ENCODE measurements around the gene INCENP.

INCENP gene

DNA sequence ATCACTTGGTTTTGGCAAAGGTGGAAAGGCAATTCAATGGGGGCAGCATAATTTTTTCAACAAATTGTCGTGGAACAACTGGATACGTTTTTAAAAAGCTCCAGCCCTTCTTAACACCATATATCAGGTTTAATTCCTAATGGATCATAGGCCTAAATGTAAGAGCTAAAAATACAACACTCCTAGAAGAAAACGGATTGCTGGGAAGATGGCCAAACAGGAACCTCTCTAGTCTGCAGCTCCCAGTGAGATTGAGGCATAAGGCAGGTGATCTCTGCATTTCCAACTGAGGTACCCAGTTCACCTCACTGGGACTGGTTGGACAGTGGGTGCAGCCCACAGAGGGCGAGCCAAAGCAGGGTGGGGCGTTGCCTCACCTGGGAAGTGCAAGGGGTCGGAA lies 33.8 kb downstream of the INCENP start:
- Histone ChIP-seq H3K4me1 (ENCODE audit: insufficient read depth, low read length, severe bottlenecking) (no peaks in the 10 kb centered on the region), H3K27me3 (ENCODE audit: insufficient read depth, low read length) (no peaks in the 10 kb centered on the region), H3K27ac (ENCODE audit: low read depth, low read length, poor library complexity, severe bottlenecking) (no peak overlapping the region), H3K36me3 (ENCODE audit: insufficient read depth, low read length) (peaks cover 9% of the 10 kb centered on the region), H3K9me3 (ENCODE audit: low read length) (no peaks in the 10 kb centered on the region), H3F3A (ENCODE audit: insufficient read depth, low read length) (no peaks in the 10 kb centered on the region), H3K79me2 (ENCODE audit: insufficient read depth, low read length) (no peaks in the 10 kb centered on the region), H3K4me2 (ENCODE audit: low read length) (no peak overlapping the region), H3K4me3 (ENCODE audit: low read depth, low read length, poor library complexity, severe bottlenecking) (no peak overlapping the region), H2AFZ (ENCODE audit: low read length) (no peak overlapping the region), H4K20me1 (ENCODE audit: insufficient read depth, low read length) (no peaks in the 10 kb centered on the region), H3K9ac (ENCODE audit: low read length) (no peak overlapping the region), H3K9me2 (ENCODE audit: low read depth, low read length) (no peaks in the 10 kb centered on the region)
- no peak for TF ChIP-seq EZH2 (IDR thresholded peaks at IDR 0.05; ENCODE audit: borderline replicate concordance, low read length)
- TF ChIP-seq, protein P1, sequence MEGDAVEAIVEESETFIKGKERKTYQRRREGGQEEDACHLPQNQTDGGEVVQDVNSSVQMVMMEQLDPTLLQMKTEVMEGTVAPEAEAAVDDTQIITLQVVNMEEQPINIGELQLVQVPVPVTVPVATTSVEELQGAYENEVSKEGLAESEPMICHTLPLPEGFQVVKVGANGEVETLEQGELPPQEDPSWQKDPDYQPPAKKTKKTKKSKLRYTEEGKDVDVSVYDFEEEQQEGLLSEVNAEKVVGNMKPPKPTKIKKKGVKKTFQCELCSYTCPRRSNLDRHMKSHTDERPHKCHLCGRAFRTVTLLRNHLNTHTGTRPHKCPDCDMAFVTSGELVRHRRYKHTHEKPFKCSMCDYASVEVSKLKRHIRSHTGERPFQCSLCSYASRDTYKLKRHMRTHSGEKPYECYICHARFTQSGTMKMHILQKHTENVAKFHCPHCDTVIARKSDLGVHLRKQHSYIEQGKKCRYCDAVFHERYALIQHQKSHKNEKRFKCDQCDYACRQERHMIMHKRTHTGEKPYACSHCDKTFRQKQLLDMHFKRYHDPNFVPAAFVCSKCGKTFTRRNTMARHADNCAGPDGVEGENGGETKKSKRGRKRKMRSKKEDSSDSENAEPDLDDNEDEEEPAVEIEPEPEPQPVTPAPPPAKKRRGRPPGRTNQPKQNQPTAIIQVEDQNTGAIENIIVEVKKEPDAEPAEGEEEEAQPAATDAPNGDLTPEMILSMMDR (IDR thresholded peaks at IDR 0.05; ENCODE audit: low read length): no peak

DNA sequence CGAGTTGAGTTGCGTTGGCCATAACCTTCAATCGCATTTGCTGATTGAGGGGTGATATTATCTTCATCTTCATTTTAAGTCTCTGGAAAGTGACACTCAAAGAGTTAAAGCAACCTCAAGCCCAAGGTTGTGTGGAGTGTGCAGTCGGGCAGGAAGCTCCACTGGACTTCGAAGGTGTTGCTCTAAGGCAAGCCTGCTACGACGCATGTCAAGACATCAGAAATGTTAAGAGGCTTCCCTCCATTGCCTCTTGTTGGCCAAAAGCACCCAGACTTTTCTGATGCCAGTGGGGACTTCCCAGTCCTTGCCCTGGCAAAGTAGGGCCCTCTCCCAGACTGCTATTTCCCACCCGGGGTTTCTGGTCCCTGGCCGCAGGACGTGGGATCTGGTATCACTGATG lies 42.6 kb downstream of the INCENP start:
- no peaks in the 10 kb centered on the region for H3K9me2 ChIP-seq (ENCODE audit: low read depth, low read length)
- no peaks in the 10 kb centered on the region for H3K9me3 ChIP-seq (ENCODE audit: low read length)
- H2AFZ ChIP-seq (ENCODE audit: low read length): no peak overlapping the region
- H3K79me2 ChIP-seq (ENCODE audit: insufficient read depth, low read length): no peaks in the 10 kb centered on the region
- no peaks in the 10 kb centered on the region for H4K20me1 ChIP-seq (ENCODE audit: insufficient read depth, low read length)
- TF ChIP-seq, protein P1 (IDR thresholded peaks at IDR 0.05; ENCODE audit: low read length): no peak
- no peak for TF ChIP-seq EZH2 (IDR thresholded peaks at IDR 0.05; ENCODE audit: borderline replicate concordance, low read length)
- H3F3A ChIP-seq (ENCODE audit: insufficient read depth, low read length): no peaks in the 10 kb centered on the region
- H3K4me2 ChIP-seq (ENCODE audit: low read length): no peak overlapping the region
- H3K4me1 ChIP-seq (ENCODE audit: insufficient read depth, low read length, severe bottlenecking): no peaks in the 10 kb centered on the region
- H3K9ac ChIP-seq (ENCODE audit: low read length): no peak overlapping the region
- H3K27me3 ChIP-seq (ENCODE audit: insufficient read depth, low read length): peaks cover 4% of the 10 kb centered on the region; the same call in 1 of the 2 replicates
- no peak overlapping the region for H3K4me3 ChIP-seq (ENCODE audit: low read depth, low read length, poor library complexity, severe bottlenecking)
- H3K36me3 ChIP-seq (ENCODE audit: insufficient read depth, low read length): no peaks in the 10 kb centered on the region
- H3K27ac ChIP-seq (ENCODE audit: low read depth, low read length, poor library complexity, severe bottlenecking): no peak overlapping the region

DNA sequence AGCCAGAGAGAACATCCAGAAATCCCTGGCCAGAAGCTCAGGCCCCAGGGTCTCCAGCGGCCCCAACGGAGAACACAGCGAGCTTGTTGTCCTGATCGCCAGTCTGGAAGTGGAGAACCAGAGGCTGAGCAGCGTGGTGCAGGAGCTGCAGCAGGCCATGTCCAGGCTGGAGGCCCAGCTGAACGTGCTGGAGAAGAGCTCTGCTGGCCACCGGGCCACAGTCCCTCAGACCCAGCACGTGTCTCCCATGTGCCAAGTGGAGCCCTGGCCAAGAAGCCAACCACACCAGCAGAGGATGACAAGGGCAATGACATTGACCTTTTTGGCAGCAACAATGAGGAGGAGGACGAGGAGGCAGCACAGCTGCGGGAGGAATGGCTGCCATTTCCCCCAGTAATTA lies 45.6 kb downstream of the INCENP start:
- H3F3A ChIP-seq (ENCODE audit: insufficient read depth, low read length): no peaks in the 10 kb centered on the region
- TF ChIP-seq, protein P1 (IDR thresholded peaks at IDR 0.05; ENCODE audit: low read length): no peak
- TF ChIP-seq EZH2 (IDR thresholded peaks at IDR 0.05; ENCODE audit: borderline replicate concordance, low read length): no peak
- H3K9me2 ChIP-seq (ENCODE audit: low read depth, low read length): no peaks in the 10 kb centered on the region
- H3K4me3 ChIP-seq (ENCODE audit: low read depth, low read length, poor library complexity, severe bottlenecking): no peak overlapping the region
- no peaks in the 10 kb centered on the region for H3K36me3 ChIP-seq (ENCODE audit: insufficient read depth, low read length)
- no peaks in the 10 kb centered on the region for H3K79me2 ChIP-seq (ENCODE audit: insufficient read depth, low read length)
- H3K27ac ChIP-seq (ENCODE audit: low read depth, low read length, poor library complexity, severe bottlenecking): no peak overlapping the region
- H2AFZ ChIP-seq (ENCODE audit: low read length): no peak overlapping the region
- H3K27me3 ChIP-seq (ENCODE audit: insufficient read depth, low read length): peaks cover 4% of the 10 kb centered on the region; the same call in 1 of the 2 replicates
- H3K9me3 ChIP-seq (ENCODE audit: low read length): no peaks in the 10 kb centered on the region
- H3K4me1 ChIP-seq (ENCODE audit: insufficient read depth, low read length, severe bottlenecking): no peaks in the 10 kb centered on the region
- H4K20me1 ChIP-seq (ENCODE audit: insufficient read depth, low read length): no peaks in the 10 kb centered on the region
- H3K4me2 ChIP-seq (ENCODE audit: low read length): no peak overlapping the region
- H3K9ac ChIP-seq (ENCODE audit: low read length): no peak overlapping the region
